K562 (cell line): ENCODE data around the gene FCRL3. TPM values are rescaled to one million over a fixed set of nuclear protein-coding genes. Genes with fewer than 3 reads are reported as not detected.

ENCODE experiments used
- ATAC-seq: fragments of 200-7000 bp; cut with Tn5 transposase; 3 replicates; pipeline ENCODE4 v1.9.1; 2020; ENCODE audit warnings: moderate library complexity
- BruUV-seq: library from RNA; stranded (reverse); fragments of 400-500 nt; replicated peaks from 2 replicates; lab custom pipeline; 2021; lab: Mats Ljungman, UMichigan
- CTCF ChIA-PET: fragments of 300-600 bp; formaldehyde crosslinking; extraction: SDS; loops from one replicate; lab custom pipeline; 2021; ENCODE audit warnings: low intra/inter-chr PET ratio; lab: Yijun Ruan, JAX
- POLR2A ChIA-PET: fragments of 300-600, 350-650 bp; sonication (Branson Sonifier 250); formaldehyde crosslinking; extraction: SDS; loops from one replicate; lab custom pipeline; 2021; ENCODE audit warnings: antibody characterized with exemption, inconsistent platforms; lab: Yijun Ruan, JAX
- DNase-seq, 4 experiments: peaks; one replicate each; pipeline versions ENCODE4 v3.0.0 to v3.0.0-alpha.2; 2011 to 2018; ENCODE audit warnings: low spot score in 3 of 4, mixed read lengths in 3 of 4; ENCODE audit errors: extremely low read depth in 1 of 4
- FAIRE-seq: peaks from 2 replicates; lab custom pipeline; 2011; peaks lifted over from hg19 to GRCh38; lab: Jason Lieb, UNC
- H2AFZ ChIP-seq: 2 replicates; pipeline ENCODE4 v1.6.0; 2011; ENCODE audit warnings: low read depth, low read length, control low read depth, inconsistent platforms
- H3K27ac ChIP-seq: fragments of 200-600 bp; 3 replicates; pipeline ENCODE4 v1.8.0; 2011; ENCODE audit warnings: low read depth, mild to moderate bottlenecking, control low read depth, inconsistent platforms, low read length, moderate library complexity, mixed read lengths; ENCODE audit errors: extremely low read depth
- H3K27me3 ChIP-seq, 2 experiments: fragments of 300-600 bp in 1 of 2; 2 replicates in 1 of 2; 3 replicates in 1 of 2; pipeline versions ENCODE4 v1.6.0 to v1.8.0; 2011; ENCODE audit warnings: inconsistent platforms in 2 of 2, low read length in 2 of 2, mild to moderate bottlenecking in 1 of 2, mixed read lengths in 1 of 2, moderate library complexity in 1 of 2; ENCODE audit not compliant: control insufficient read depth in 2 of 2, insufficient read depth in 2 of 2
- H3K36me3 ChIP-seq: fragments of 300-600 bp; 3 replicates; pipeline ENCODE4 v1.8.0; 2011; ENCODE audit warnings: mild to moderate bottlenecking, low read length, inconsistent platforms; ENCODE audit not compliant: control insufficient read depth, insufficient read depth
- H3K4me1 ChIP-seq, 2 experiments: fragments of 200-600 bp in 1 of 2; replicated peaks in 1 of 2; 2 replicates in 1 of 2; 3 replicates in 1 of 2; pipeline versions ENCODE4 v1.5.1 to v1.8.0; 2011; ENCODE audit warnings: inconsistent platforms in 2 of 2, low read length in 2 of 2, mild to moderate bottlenecking in 1 of 2, mixed read lengths in 1 of 2, moderate library complexity in 1 of 2; ENCODE audit not compliant: control insufficient read depth in 2 of 2, insufficient read depth in 2 of 2
- H3K4me2 ChIP-seq: 2 replicates; pipeline ENCODE4 v1.6.1; 2011; ENCODE audit warnings: low read length, control low read depth, inconsistent platforms, mixed read lengths; ENCODE audit not compliant: insufficient read depth
- H3K4me3 ChIP-seq: fragments of 200-600 bp; sonication (generic), shearing (Covaris generic); 2 replicates; pipeline ENCODE4 v1.5.1; 2016; ENCODE audit warnings: control low read depth, inconsistent platforms
- H3K79me2 ChIP-seq: fragments of 200-600 bp; 3 replicates; pipeline ENCODE4 v1.8.0; 2011; ENCODE audit warnings: low read length, inconsistent platforms; ENCODE audit not compliant: control insufficient read depth, insufficient read depth
- H3K9ac ChIP-seq, 2 experiments: 2 replicates each; pipeline versions ENCODE4 v1.6.0 to v1.6.1; 2011; ENCODE audit warnings: low read depth in 2 of 2, low read length in 2 of 2, control low read depth in 1 of 2, inconsistent platforms in 1 of 2, mild to moderate bottlenecking in 1 of 2, mixed read lengths in 1 of 2; ENCODE audit not compliant: insufficient read depth in 1 of 2
- H3K9me1 ChIP-seq: one replicate; pipeline ENCODE4 v1.6.0; 2011; ENCODE audit warnings: inconsistent platforms, mild to moderate bottlenecking, low read length, moderate library complexity; ENCODE audit not compliant: control insufficient read depth, insufficient read depth
- H3K9me3 ChIP-seq: replicated peaks from 2 replicates; pipeline ENCODE4 v1.5.1; 2011; ENCODE audit warnings: low read depth, low read length, inconsistent platforms; ENCODE audit not compliant: control insufficient read depth, insufficient read depth
- H4K20me1 ChIP-seq: replicated peaks from 2 replicates; pipeline ENCODE4 v1.6.1; 2011; ENCODE audit warnings: low read length, inconsistent platforms, mixed read lengths; ENCODE audit not compliant: control insufficient read depth, insufficient read depth
- MTA3 ChIP-seq: fragments of 450-650 bp; formaldehyde crosslinking; IDR thresholded peaks from 2 replicates; pipeline ENCODE4 v1.6.1; 2017; ENCODE audit warnings: mild to moderate bottlenecking, borderline replicate concordance
- NCOR1 ChIP-seq: fragments of 450-650 bp; IDR thresholded peaks from 2 replicates; pipeline ENCODE4 v1.6.1; 2016; ENCODE audit warnings: mild to moderate bottlenecking, moderate library complexity
- ZNF318 ChIP-seq, 2 experiments: fragments of 450-650 bp; IDR thresholded peaks; 2 replicates each; pipeline ENCODE4 v1.6.1; 2016; ENCODE audit warnings: mild to moderate bottlenecking in 2 of 2, borderline replicate concordance in 1 of 2, low read depth in 1 of 2, moderate library complexity in 1 of 2
- WGBS: fragments of 100-300 bp; shearing (Covaris generic); methylation state at CpG from one replicate; pipeline ENCODE4 v1.1.6; 2016; ENCODE audit warnings: low coverage, mixed read lengths; ENCODE audit not compliant: insufficient coverage; ENCODE audit errors: missing lambda C conversion rate; 5-methylcytosine and 5-hydroxymethylcytosine counted together
- in situ Hi-C: fragments of 300-500 bp; cut with MboI; formaldehyde crosslinking; loops from 4 replicates; pipeline ENCODE4 v1.15.0; 2018; ENCODE audit warnings: inconsistent platforms, mixed read lengths
- intact Hi-C: fragments of 100-400 bp; cut with micrococcal nuclease; formaldehyde crosslinking; loops from 2 replicates; pipeline ENCODE4 v1.14.2; 2022
- polyA plus RNA-seq, 8 experiments: library from polyadenylated mRNA; depleted of rRNA in 4 of 8; stranded (reverse) in 5 of 8; unstranded in 3 of 8; fragments of >200 nt; fragmentation: Nextera tagmentation in 2 of 8; fragmentation: Illumina TruSeq in 1 of 8; extraction: Ambion mirVana in 2 of 8; extraction: Trizol in 1 of 8; gene quantifications; 2 replicates each; pipeline versions ENCODE4 v1.2.1 to v1.2.3, GENCODE V29; 2011 to 2014; ENCODE audit warnings: inconsistent platforms in 1 of 8, missing spikeins in 1 of 8
- total RNA-seq, 7 experiments: library from RNA; depleted of rRNA in 6 of 7; stranded (reverse); fragments of >200 nt in 6 of 7; fragmentation: Illumina TruSeq in 2 of 7; extraction: Trizol in 2 of 7; gene quantifications; 2 replicates each; pipeline versions ENCODE4 v1.2.1 to v1.2.3, GENCODE V29; 2011 to 2021; ENCODE audit warnings: low replicate concordance in 1 of 7
- TF ChIP-seq, protein P1 (sequence below): sonication (generic); formaldehyde crosslinking; IDR thresholded peaks from 2 replicates; pipeline ENCODE4 v1.8.0; 2023; ENCODE audit warnings: mild to moderate bottlenecking, missing genetic modification reagents
- TF ChIP-seq, protein P2 (sequence below): IDR thresholded peaks from 2 replicates; pipeline ENCODE4 v1.6.1; 2012; ENCODE audit warnings: low read depth, low read length, improper control_type of control experiment, borderline replicate concordance

Gene FCRL3
- total and polyA plus RNA-seq, 9 of the 15 experiments (the other 6 are each of a cell fraction or from before 2014, with no cell fraction given): not detected

GRCh38 chr1:157725221-157725577 is 24.6 kb upstream of the FCRL3 start:
- no peaks in the 10 kb centered on the region for H3K4me1 ChIP-seq
- no peak overlapping the region for H3K4me3 ChIP-seq
- in situ Hi-C loops: no loop called here
- H3K9me1 ChIP-seq: no peaks in the 10 kb centered on the region
- H2AFZ ChIP-seq: no peak overlapping the region
- H3K27ac ChIP-seq: no peak overlapping the region
- no peaks in the 10 kb centered on the region for H3K9me3 ChIP-seq
- no peaks in the 10 kb centered on the region for H3K27me3 ChIP-seq
- DNase-seq: no peak
- POLR2A ChIA-PET: no interaction called here
- no peak overlapping the region for H3K4me2 ChIP-seq
- TF ChIP-seq, protein P1, sequence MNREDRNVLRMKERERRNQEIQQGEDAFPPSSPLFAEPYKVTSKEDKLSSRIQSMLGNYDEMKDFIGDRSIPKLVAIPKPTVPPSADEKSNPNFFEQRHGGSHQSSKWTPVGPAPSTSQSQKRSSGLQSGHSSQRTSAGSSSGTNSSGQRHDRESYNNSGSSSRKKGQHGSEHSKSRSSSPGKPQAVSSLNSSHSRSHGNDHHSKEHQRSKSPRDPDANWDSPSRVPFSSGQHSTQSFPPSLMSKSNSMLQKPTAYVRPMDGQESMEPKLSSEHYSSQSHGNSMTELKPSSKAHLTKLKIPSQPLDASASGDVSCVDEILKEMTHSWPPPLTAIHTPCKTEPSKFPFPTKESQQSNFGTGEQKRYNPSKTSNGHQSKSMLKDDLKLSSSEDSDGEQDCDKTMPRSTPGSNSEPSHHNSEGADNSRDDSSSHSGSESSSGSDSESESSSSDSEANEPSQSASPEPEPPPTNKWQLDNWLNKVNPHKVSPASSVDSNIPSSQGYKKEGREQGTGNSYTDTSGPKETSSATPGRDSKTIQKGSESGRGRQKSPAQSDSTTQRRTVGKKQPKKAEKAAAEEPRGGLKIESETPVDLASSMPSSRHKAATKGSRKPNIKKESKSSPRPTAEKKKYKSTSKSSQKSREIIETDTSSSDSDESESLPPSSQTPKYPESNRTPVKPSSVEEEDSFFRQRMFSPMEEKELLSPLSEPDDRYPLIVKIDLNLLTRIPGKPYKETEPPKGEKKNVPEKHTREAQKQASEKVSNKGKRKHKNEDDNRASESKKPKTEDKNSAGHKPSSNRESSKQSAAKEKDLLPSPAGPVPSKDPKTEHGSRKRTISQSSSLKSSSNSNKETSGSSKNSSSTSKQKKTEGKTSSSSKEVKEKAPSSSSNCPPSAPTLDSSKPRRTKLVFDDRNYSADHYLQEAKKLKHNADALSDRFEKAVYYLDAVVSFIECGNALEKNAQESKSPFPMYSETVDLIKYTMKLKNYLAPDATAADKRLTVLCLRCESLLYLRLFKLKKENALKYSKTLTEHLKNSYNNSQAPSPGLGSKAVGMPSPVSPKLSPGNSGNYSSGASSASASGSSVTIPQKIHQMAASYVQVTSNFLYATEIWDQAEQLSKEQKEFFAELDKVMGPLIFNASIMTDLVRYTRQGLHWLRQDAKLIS (CRISPR knock-in tag): no peak
- TF ChIP-seq ZNF318 (IDR thresholded peaks at IDR 0.05; ENCODE audit: borderline replicate concordance in 1 of 2, low read depth in 1 of 2): no peak
- no peak for TF ChIP-seq NCOR1
- no peak for TF ChIP-seq MTA3
- TF ChIP-seq, protein P2, sequence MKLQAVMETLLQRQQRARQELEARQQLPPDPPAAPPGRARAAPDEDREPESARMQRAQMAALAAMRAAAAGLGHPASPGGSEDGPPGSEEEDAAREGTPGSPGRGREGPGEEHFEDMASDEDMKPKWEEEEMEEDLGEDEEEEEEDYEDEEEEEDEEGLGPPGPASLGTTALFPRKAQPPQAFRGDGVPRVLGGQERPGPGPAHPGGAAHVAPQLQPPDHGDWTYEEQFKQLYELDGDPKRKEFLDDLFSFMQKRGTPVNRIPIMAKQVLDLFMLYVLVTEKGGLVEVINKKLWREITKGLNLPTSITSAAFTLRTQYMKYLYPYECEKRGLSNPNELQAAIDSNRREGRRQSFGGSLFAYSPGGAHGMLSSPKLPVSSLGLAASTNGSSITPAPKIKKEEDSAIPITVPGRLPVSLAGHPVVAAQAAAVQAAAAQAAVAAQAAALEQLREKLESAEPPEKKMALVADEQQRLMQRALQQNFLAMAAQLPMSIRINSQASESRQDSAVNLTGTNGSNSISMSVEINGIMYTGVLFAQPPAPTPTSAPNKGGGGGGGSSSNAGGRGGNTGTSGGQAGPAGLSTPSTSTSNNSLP: no peak
- TF ChIP-seq, all 486 proteins: peak for 0
- intact Hi-C loops: no loop called here
- no TSS peak for BruUV-seq
- CTCF ChIA-PET: no interaction called here
- ATAC-seq (no peak), FAIRE-seq (no peak)
- H3K36me3 ChIP-seq: no peaks in the 10 kb centered on the region
- H4K20me1 ChIP-seq: no peaks in the 10 kb centered on the region
- H3K79me2 ChIP-seq: no peaks in the 10 kb centered on the region
- no peak overlapping the region for H3K9ac ChIP-seq
- WGBS: 0% methylated on average over 2 of the region's 2 CpGs
